CD8-positive, alpha-beta memory T cell (primary cell): ENCODE measurements around the gene RELN. TPM values are rescaled to one million over a fixed set of nuclear protein-coding genes. Genes with fewer than 3 reads are reported as not detected.

ENCODE experiments used
- CTCF ChIA-PET: fragments of 350-600 bp; sonication (Branson Sonifier 250); formaldehyde crosslinking; loops from one replicate; lab custom pipeline; 2021; ENCODE audit warnings: antibody characterized with exemption; lab: Charles Lee
- POLR2A ChIA-PET: fragments of 350-600 bp; sonication (Branson Sonifier 250); formaldehyde crosslinking; loops from one replicate; lab custom pipeline; 2021; ENCODE audit warnings: antibody characterized with exemption; lab: Charles Lee
- DNase-seq, 5 donors: peaks; one replicate each; pipeline versions ENCODE4 v3.0.0 to v3.0.0-alpha.2; 2020 to 2022; ENCODE audit warnings: mixed read lengths in 1 of 5
- H3K27ac ChIP-seq: one replicate; pipeline ENCODE4 v1.7.0; 2013; ENCODE audit warnings: low read depth, mild to moderate bottlenecking, low read length, moderate library complexity
- H3K27me3 ChIP-seq: 2 replicates; pipeline ENCODE4 v1.7.0; 2013; ENCODE audit warnings: low read length, mild to moderate bottlenecking; ENCODE audit not compliant: insufficient read depth, poor library complexity, severe bottlenecking
- H3K36me3 ChIP-seq: 2 replicates; pipeline ENCODE4 v1.7.0; 2013; ENCODE audit warnings: mild to moderate bottlenecking, low read length, moderate library complexity; ENCODE audit not compliant: insufficient read depth
- H3K4me1 ChIP-seq: 2 replicates; pipeline ENCODE4 v1.7.0; 2013; ENCODE audit warnings: mild to moderate bottlenecking, low read length, moderate library complexity; ENCODE audit not compliant: insufficient read depth
- H3K4me3 ChIP-seq: 2 replicates; pipeline ENCODE4 v1.7.0; 2013; ENCODE audit warnings: mild to moderate bottlenecking, low read length
- H3K9me3 ChIP-seq: 2 replicates; pipeline ENCODE4 v1.7.0; 2013; ENCODE audit warnings: mild to moderate bottlenecking, low read length
- H3K27ac Mint-ChIP-seq, 8 donors: one replicate each; pipeline ENCODE4 v1.8.0; 2020 to 2021; ENCODE audit warnings: mixed read lengths in 8 of 8, mild to moderate bottlenecking in 6 of 8, inconsistent platforms in 3 of 8, moderate library complexity in 3 of 8
- H3K27me3 Mint-ChIP-seq, 2 donors: one replicate each; pipeline ENCODE4 v1.8.0; 2020 to 2021; ENCODE audit warnings: mixed read lengths in 2 of 2, mild to moderate bottlenecking in 1 of 2, moderate library complexity in 1 of 2
- H3K36me3 Mint-ChIP-seq, 3 donors: one replicate each; pipeline ENCODE4 v1.8.0; 2020 to 2021; ENCODE audit warnings: mixed read lengths in 3 of 3, inconsistent platforms in 1 of 3, mild to moderate bottlenecking in 1 of 3
- H3K4me1 Mint-ChIP-seq, 3 donors: one replicate each; pipeline ENCODE4 v1.8.0; 2020 to 2021; ENCODE audit warnings: mixed read lengths in 3 of 3, inconsistent platforms in 1 of 3, mild to moderate bottlenecking in 1 of 3
- H3K4me3 Mint-ChIP-seq, 7 donors: one replicate each; pipeline ENCODE4 v1.8.0; 2020 to 2021; ENCODE audit warnings: mixed read lengths in 7 of 7, mild to moderate bottlenecking in 6 of 7, moderate library complexity in 4 of 7, inconsistent platforms in 2 of 7
- H3K9me3 Mint-ChIP-seq, 5 donors: one replicate each; pipeline ENCODE4 v1.8.0; 2020 to 2022; ENCODE audit warnings: mixed read lengths in 5 of 5, mild to moderate bottlenecking in 3 of 5, moderate library complexity in 2 of 5, inconsistent platforms in 1 of 5
- polyA plus RNA-seq: library from polyadenylated mRNA; unstranded; fragments of 300-500 nt; fragmentation: Illumina TruSeq; gene quantifications from one replicate; pipeline ENCODE4 v1.2.3, GENCODE V29; 2021
- total RNA-seq, 2 experiments: library from RNA; stranded (reverse); gene quantifications; one replicate each; pipeline ENCODE4 v1.2.3, GENCODE V29; 2021

RELN gene
- total and polyA plus RNA-seq, 3 experiments from 2014 or later = not detected

DNA sequence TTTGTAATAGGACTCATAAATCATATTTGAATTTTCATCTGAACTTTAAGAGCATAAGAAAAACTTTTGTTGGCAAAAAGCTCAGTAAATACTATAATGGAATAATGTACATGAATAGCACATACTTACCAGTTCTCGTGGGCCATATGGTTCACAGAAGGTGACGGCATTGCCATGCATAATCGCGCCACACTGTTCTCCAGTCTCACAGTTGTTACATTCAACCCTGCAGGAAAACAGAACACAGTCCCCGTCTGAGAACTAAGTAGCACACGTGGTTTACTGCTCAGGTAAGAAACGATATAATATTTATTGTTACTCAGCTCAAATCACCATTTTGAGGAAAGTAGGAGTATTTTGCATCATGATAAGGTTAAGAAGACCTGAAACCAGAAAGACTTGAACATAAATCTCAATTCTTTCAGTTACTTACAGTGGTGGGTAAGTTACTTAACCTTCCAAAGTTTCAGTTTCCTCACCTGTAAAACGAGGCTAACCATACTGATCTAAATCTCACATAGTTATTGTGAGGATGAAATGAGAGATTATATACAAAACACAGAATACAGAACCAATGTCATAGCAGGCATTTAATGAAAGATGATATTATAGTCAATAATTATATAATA lies 261.4 kb downstream of the RELN start:
- no peak overlapping the region for H3K4me3 Mint-ChIP-seq
- H3K27ac ChIP-seq = no peak overlapping the region

GRCh38 chr7:103719070-103719469 lies 270.4 kb downstream of the RELN start:
- no peaks in the 10 kb centered on the region for H3K4me1 Mint-ChIP-seq
- no peaks in the 10 kb centered on the region for H3K27me3 ChIP-seq
- H3K36me3 Mint-ChIP-seq = no peaks in the 10 kb centered on the region
- no peaks in the 10 kb centered on the region for H3K4me1 ChIP-seq
- H3K4me3 Mint-ChIP-seq = no peak overlapping the region
- H3K27me3 Mint-ChIP-seq = peaks cover 2 to 15% of the 10 kb centered on the region in 2 donors
- DNase-seq = no peak
- peaks cover 0 to 4% (median 0%) of the 10 kb centered on the region in 5 donors for H3K9me3 Mint-ChIP-seq
- POLR2A ChIA-PET = no interaction called here
- no peak overlapping the region for H3K27ac Mint-ChIP-seq
- H3K4me3 ChIP-seq = no peak overlapping the region
- H3K36me3 ChIP-seq = no peaks in the 10 kb centered on the region
- CTCF ChIA-PET = no interaction called here
- H3K9me3 ChIP-seq = no peaks in the 10 kb centered on the region
- no peak overlapping the region for H3K27ac ChIP-seq

More for the DNA sequence above, 261.4 kb downstream of the RELN start:
- Histone ChIP-seq H3K9me3 (no peaks in the 10 kb centered on the region), H3K4me3 (no peak overlapping the region), H3K27me3 (no peaks in the 10 kb centered on the region), H3K36me3 (no peaks in the 10 kb centered on the region), H3K4me1 (no peaks in the 10 kb centered on the region)
- peaks cover 0 to 3% (median 0%) of the 10 kb centered on the region in 5 donors for H3K9me3 Mint-ChIP-seq
- DNase-seq = no peak
- no peak overlapping the region for H3K27ac Mint-ChIP-seq
- no peaks in the 10 kb centered on the region for H3K4me1 Mint-ChIP-seq
- peaks cover 0 to 4% of the 10 kb centered on the region in 2 donors for H3K27me3 Mint-ChIP-seq
- ChIA-PET POLR2A (no interaction called here), CTCF (no interaction called here)
- no peaks in the 10 kb centered on the region for H3K36me3 Mint-ChIP-seq

DNA sequence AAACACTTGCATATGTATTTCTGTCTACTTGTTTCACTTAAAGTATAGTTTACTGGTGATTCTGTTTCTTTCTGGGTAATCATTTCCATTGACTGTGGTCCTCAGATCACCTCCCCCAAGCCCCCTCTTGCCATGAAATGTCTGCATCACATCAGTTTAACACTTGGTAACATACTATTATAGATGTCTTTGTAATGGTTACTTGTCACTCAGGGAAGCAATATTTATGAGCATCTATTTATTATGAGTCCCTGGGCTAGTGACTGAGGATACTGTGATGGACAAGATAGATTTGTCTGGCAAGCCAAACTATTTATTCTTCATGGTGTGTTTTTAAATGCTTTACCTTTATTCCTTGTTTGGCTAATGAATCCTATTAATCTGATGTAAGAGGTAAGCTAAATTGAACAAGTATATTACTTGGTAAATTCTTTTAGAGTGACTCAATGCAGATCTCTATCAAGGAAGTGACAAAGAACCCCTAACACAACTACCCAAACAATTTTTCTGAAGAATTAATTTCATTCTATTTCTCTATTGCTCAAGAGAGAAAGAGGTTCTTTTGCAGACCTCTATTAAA lies 270.9 kb downstream of the RELN start:
- H3K9me3 Mint-ChIP-seq = peaks cover 0 to 4% (median 0%) of the 10 kb centered on the region in 5 donors
- H3K36me3 Mint-ChIP-seq = no peaks in the 10 kb centered on the region
- POLR2A ChIA-PET = no interaction called here
- H3K4me1 Mint-ChIP-seq = no peaks in the 10 kb centered on the region
- no peak overlapping the region for H3K27ac Mint-ChIP-seq
- peaks cover 2 to 15% of the 10 kb centered on the region in 2 donors for H3K27me3 Mint-ChIP-seq
- H3K4me3 Mint-ChIP-seq = no peak overlapping the region
- CTCF ChIA-PET = no interaction called here
- Histone ChIP-seq H3K9me3 (no peaks in the 10 kb centered on the region), H3K36me3 (no peaks in the 10 kb centered on the region), H3K4me1 (no peaks in the 10 kb centered on the region), H3K4me3 (no peak overlapping the region), H3K27me3 (no peaks in the 10 kb centered on the region), H3K27ac (no peak overlapping the region)
- no peak for DNase-seq

DNA sequence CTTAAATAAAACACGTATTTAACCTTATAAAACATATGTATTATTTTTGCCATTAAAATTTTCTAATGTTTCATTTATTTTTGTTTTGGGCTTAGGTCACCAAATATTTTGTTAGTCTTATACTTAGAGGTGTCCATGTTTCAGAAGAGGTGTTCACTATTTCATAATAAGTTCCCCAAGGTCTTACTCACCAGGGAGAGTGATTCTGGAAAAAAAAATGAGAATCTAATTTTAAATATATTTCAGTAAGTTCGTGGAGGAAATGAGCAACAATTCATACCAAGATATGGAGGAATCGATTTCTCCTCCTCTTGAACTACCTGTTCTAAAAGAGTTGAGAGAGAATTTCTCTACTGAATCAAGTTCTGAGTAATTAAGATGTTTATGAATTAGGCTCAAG lies 271.9 kb downstream of the RELN start:
- H3K4me3 Mint-ChIP-seq = no peak overlapping the region
- Histone ChIP-seq H3K36me3 (no peaks in the 10 kb centered on the region), H3K27ac (no peak overlapping the region), H3K9me3 (no peaks in the 10 kb centered on the region), H3K27me3 (no peaks in the 10 kb centered on the region), H3K4me1 (no peaks in the 10 kb centered on the region), H3K4me3 (no peak overlapping the region)
- no peaks in the 10 kb centered on the region for H3K36me3 Mint-ChIP-seq
- POLR2A ChIA-PET = no interaction called here
- no peak overlapping the region for H3K27ac Mint-ChIP-seq
- DNase-seq = no peak
- H3K4me1 Mint-ChIP-seq = no peaks in the 10 kb centered on the region
- CTCF ChIA-PET = no interaction called here
- peaks cover 0 to 4% (median 0%) of the 10 kb centered on the region in 5 donors for H3K9me3 Mint-ChIP-seq
- H3K27me3 Mint-ChIP-seq = peaks cover 2 to 15% of the 10 kb centered on the region in 2 donors

- H3K4me1 ChIP-seq = no peaks in the 10 kb centered on the region
- ChIA-PET POLR2A (no interaction called here), CTCF (no interaction called here)
- no peak for DNase-seq
- Mint-ChIP-seq H3K4me3 (no peak overlapping the region), H3K9me3 (peaks cover 0 to 2% (median 0%) of the 10 kb centered on the region in 5 donors), H3K27me3 (peaks cover 2 to 12% of the 10 kb centered on the region in 2 donors), H3K4me1 (no peaks in the 10 kb centered on the region), H3K27ac (no peak overlapping the region), H3K36me3 (no peaks in the 10 kb centered on the region)
- no peaks in the 10 kb centered on the region for H3K27me3 ChIP-seq
- no peaks in the 10 kb centered on the region for H3K9me3 ChIP-seq
- no peak overlapping the region for H3K27ac ChIP-seq
- H3K4me3 ChIP-seq = no peak overlapping the region
- no peaks in the 10 kb centered on the region for H3K36me3 ChIP-seq
Measured at GRCh38 chr7:103715376-103716120, 273.9 kb downstream of the RELN start.

- Mint-ChIP-seq H3K4me3 (no peak overlapping the region), H3K4me1 (no peaks in the 10 kb centered on the region), H3K27me3 (peaks cover 2 to 9% of the 10 kb centered on the region in 2 donors), H3K36me3 (no peaks in the 10 kb centered on the region), H3K9me3 (peaks cover 0 to 2% (median 0%) of the 10 kb centered on the region in 5 donors), H3K27ac (no peak overlapping the region)
- CTCF ChIA-PET = no interaction called here
- no peaks in the 10 kb centered on the region for H3K9me3 ChIP-seq
- no peak for DNase-seq
- no peaks in the 10 kb centered on the region for H3K4me1 ChIP-seq
- POLR2A ChIA-PET = no interaction called here
- H3K27me3 ChIP-seq = no peaks in the 10 kb centered on the region
- no peak overlapping the region for H3K4me3 ChIP-seq
- no peaks in the 10 kb centered on the region for H3K36me3 ChIP-seq
- H3K27ac ChIP-seq = no peak overlapping the region
Measured at GRCh38 chr7:103714376-103714927, 275.0 kb downstream of the RELN start.

GRCh38 chr7:103712991-103713778 lies 276.3 kb downstream of the RELN start:
- Mint-ChIP-seq H3K36me3 (no peaks in the 10 kb centered on the region), H3K4me3 (no peak overlapping the region), H3K27me3 (peaks cover 2 to 9% of the 10 kb centered on the region in 2 donors), H3K9me3 (peaks cover 0 to 2% (median 0%) of the 10 kb centered on the region in 5 donors), H3K27ac (no peak overlapping the region), H3K4me1 (no peaks in the 10 kb centered on the region)
- Histone ChIP-seq H3K9me3 (no peaks in the 10 kb centered on the region), H3K36me3 (no peaks in the 10 kb centered on the region), H3K4me1 (no peaks in the 10 kb centered on the region), H3K27me3 (no peaks in the 10 kb centered on the region), H3K4me3 (no peak overlapping the region), H3K27ac (no peak overlapping the region)
- CTCF ChIA-PET = no interaction called here
- POLR2A ChIA-PET = no interaction called here
- DNase-seq = no peak
